HepG2 (cell line): ENCODE measurements around the gene RPH3AL. TPM values are rescaled to one million over a fixed set of nuclear protein-coding genes. Genes with fewer than 3 reads are reported as not detected.

Experiments
- ATAC-seq: fragments of 200-7000 bp; cut with Tn5 transposase; 3 replicates; pipeline ENCODE4 v1.9.1; 2020; ENCODE audit warnings: mild to moderate bottlenecking, moderate library complexity
- BruUV-seq: library from RNA; stranded (reverse); fragments of 400-500 nt; replicated peaks from 2 replicates; lab custom pipeline; 2021; lab: Mats Ljungman, UMichigan
- CTCF ChIA-PET: fragments of 300-600 bp; formaldehyde crosslinking; extraction: SDS; loops from one replicate; lab custom pipeline; 2021; ENCODE audit warnings: low total read pairs, inconsistent platforms, low intra/inter-chr PET ratio; lab: Yijun Ruan, JAX
- POLR2A ChIA-PET: fragments of 350-600 bp; sonication (Branson Sonifier 250); formaldehyde crosslinking; loops from one replicate; lab custom pipeline; 2020; ENCODE audit warnings: antibody characterized with exemption, inconsistent platforms; lab: Yijun Ruan, JAX
- DNase-seq: peaks from one replicate; pipeline ENCODE4 v3.0.0-alpha.2; 2015; ENCODE audit warnings: low spot score
- FAIRE-seq: peaks from 3 replicates; lab custom pipeline; 2011; peaks lifted over from hg19 to GRCh38; lab: Jason Lieb, UNC
- H2AFZ ChIP-seq: one replicate; pipeline ENCODE4 v1.6.1; 2011; ENCODE audit warnings: low read length, inconsistent platforms
- H3K27ac ChIP-seq: fragments of 300-600 bp; 3 replicates; pipeline ENCODE4 v1.8.0; 2011; ENCODE audit warnings: mixed run types, mild to moderate bottlenecking, mixed read lengths, low read length, inconsistent platforms; ENCODE audit not compliant: insufficient read depth; ENCODE audit errors: extremely low read length
- H3K27me3 ChIP-seq, 2 experiments: fragments of 200-600 bp in 1 of 2; 2 replicates in 1 of 2; 3 replicates in 1 of 2; pipeline versions ENCODE4 v1.6.0 to v1.8.0; 2011; ENCODE audit warnings: low read length in 2 of 2, mild to moderate bottlenecking in 2 of 2, moderate library complexity in 2 of 2, inconsistent platforms in 1 of 2; ENCODE audit not compliant: insufficient read depth in 2 of 2, control insufficient read depth in 1 of 2
- H3K36me3 ChIP-seq, 2 experiments: fragments of 200-600 bp in 1 of 2; replicated peaks in 1 of 2; 2 replicates in 1 of 2; 3 replicates in 1 of 2; pipeline versions ENCODE4 v1.5.1 to v1.8.0; 2011; ENCODE audit warnings: low read length in 2 of 2, inconsistent platforms in 1 of 2; ENCODE audit not compliant: insufficient read depth in 2 of 2, control insufficient read depth in 1 of 2
- H3K4me1 ChIP-seq: 2 replicates; pipeline ENCODE4 v1.5.1; 2012; ENCODE audit warnings: low read length, inconsistent platforms; ENCODE audit not compliant: insufficient read depth
- H3K4me2 ChIP-seq: 2 replicates; pipeline ENCODE4 v1.6.0; 2011; ENCODE audit warnings: low read depth, low read length, inconsistent platforms
- H3K4me3 ChIP-seq, 3 experiments: fragments of 200-600 bp in 1 of 3; sonication (generic), shearing (Covaris generic) in 1 of 3; replicated peaks in 1 of 3; 2 replicates each; pipeline ENCODE4 v1.5.1; 2011 to 2016; ENCODE audit warnings: low read length in 3 of 3, inconsistent platforms in 2 of 3, low read depth in 2 of 3, mild to moderate bottlenecking in 2 of 3, control low read depth in 1 of 3, mixed read lengths in 1 of 3; ENCODE audit not compliant: insufficient read depth in 1 of 3
- H3K79me2 ChIP-seq: one replicate; pipeline ENCODE4 v1.6.1; 2011; ENCODE audit warnings: low read length, inconsistent platforms; ENCODE audit not compliant: insufficient read depth
- H3K9ac ChIP-seq: 2 replicates; pipeline ENCODE4 v1.6.0; 2011; ENCODE audit warnings: mild to moderate bottlenecking, low read depth, low read length, inconsistent platforms; ENCODE audit not compliant: insufficient read depth
- H3K9me3 ChIP-seq: 2 replicates; pipeline ENCODE4 v1.5.1; 2012; ENCODE audit warnings: mild to moderate bottlenecking, low read length
- H4K20me1 ChIP-seq: 2 replicates; pipeline ENCODE4 v1.6.0; 2011; ENCODE audit warnings: inconsistent platforms, mild to moderate bottlenecking, low read length, moderate library complexity; ENCODE audit not compliant: insufficient read depth
- FOSL2 ChIP-seq: sonication (generic); formaldehyde crosslinking; IDR thresholded peaks from 2 replicates; pipeline ENCODE4 v1.4.0; 2020; ENCODE audit warnings: missing genetic modification reagents
- PRDM15 ChIP-seq: sonication (generic); formaldehyde crosslinking; IDR thresholded peaks from 2 replicates; pipeline ENCODE4 v1.4.0; 2020; ENCODE audit warnings: missing genetic modification reagents
- WGBS: methylation state at CpG from one replicate; pipeline ENCODE4 v1.1.6; 2017; ENCODE audit warnings: low lambda C conversion rate; 5-methylcytosine and 5-hydroxymethylcytosine counted together
- in situ Hi-C: cut with HindIII; loops from 2 replicates; pipeline ENCODE4 v1.10.0; 2017; ENCODE audit warnings: low pct_unique_long_range_greater_than_20kb; ENCODE audit not compliant: extremely low pct_ligation_motif_present
- intact Hi-C: fragments of 100-400 bp; cut with micrococcal nuclease; formaldehyde crosslinking; loops from one replicate; pipeline ENCODE4 v1.10.0; 2022; ENCODE audit not compliant: unreplicated experiment
- polyA plus RNA-seq, 8 experiments: library from polyadenylated mRNA; depleted of rRNA in 3 of 8; stranded (reverse) in 7 of 8; unstranded in 1 of 8; fragments of >200 nt; fragmentation: Illumina TruSeq in 4 of 8; extraction: Trizol in 4 of 8; gene quantifications; 2 replicates each; pipeline versions ENCODE4 v1.2.1 to v1.2.3, GENCODE V29; 2011 to 2016; ENCODE audit warnings: low read depth in 4 of 8, missing spikeins in 1 of 8, mixed read lengths in 1 of 8; ENCODE audit not compliant: insufficient read depth in 1 of 8
- total RNA-seq, 5 experiments: library from RNA; depleted of rRNA; stranded (reverse); fragments of >200 nt; fragmentation: Illumina TruSeq; extraction: Trizol; gene quantifications; 2 replicates each; pipeline ENCODE4 v1.2.3, GENCODE V29; 2016; ENCODE audit warnings: low read depth in 1 of 5

RPH3AL gene
- total and polyA plus RNA-seq, 2 of the 13 experiments (the other 11 are each of a cell fraction or from before 2014, with no cell fraction given) = 7.8 to 16.4 TPM

- ChIA-PET CTCF (interaction anchor here (2.6 kb wide), 1 partner anchor 75 kb away, joined by 15 read pairs; no protein-coding TSS in a partner anchor), POLR2A (interaction anchor here (1.4 to 1.7 kb wide), 2 partner anchors 32 to 34 kb away, joined by 3 to 14 read pairs; partner anchors contain the start of gene RPH3AL)
- no peak for FAIRE-seq
- Histone ChIP-seq H4K20me1 (no peaks in the 10 kb centered on the region), H3K4me1 (peaks cover 47% of the 10 kb centered on the region), H3K4me2 (peak overlapping the region; percentile 86), H2AFZ (no peak overlapping the region), H3K36me3 (no peaks in the 10 kb centered on the region), H3K27me3 (0 out of 5 replicates have a peak, but pooled peaks cover 0 to 1% of the 10 kb centered on the region in 2 experiments), H3K9ac (peak overlapping the region; percentile 69), H3K27ac (peak overlapping the region; percentile 56), H3K4me3 (peak overlapping the region; percentile 40 to 70 (median 57); a peak in 4 of 6 replicates), H3K9me3 (no peaks in the 10 kb centered on the region), H3K79me2 (no peaks in the 10 kb centered on the region)
- no TSS peak for BruUV-seq
- no peak for DNase-seq
- 73% methylated on average over 22 of the region's 37 CpGs for WGBS
- ATAC-seq = peak; percentile 4; the same call in 2 of the 3 replicates
- in situ Hi-C loops (no loop called here), intact Hi-C loops (no loop called here)
- TF ChIP-seq PRDM15 (CRISPR knock-in tag) (0 out of 2 replicates have a peak, but pooled peaks have one; percentile 32), FOSL2 (CRISPR knock-in tag) (no peak)
- TF ChIP-seq, all 625 proteins: peak for 1
These were observed 32.1 kb upstream of the RPH3AL start for GRCh38 chr17:384622-385177.
